Ishikawa (cell line): ENCODE results near the gene CHD5.

Source experiments
- CEBPB ChIP-seq: IDR thresholded peaks from 2 replicates; pipeline ENCODE4 v1.6.1; 2012
- CREB1 ChIP-seq: IDR thresholded peaks from 2 replicates; pipeline ENCODE4 v1.6.1; 2012; ENCODE audit warnings: low read depth
- EGR1 ChIP-seq: IDR thresholded peaks from 2 replicates; pipeline ENCODE4 v1.6.1; 2012
- EP300 ChIP-seq: IDR thresholded peaks from 2 replicates; pipeline ENCODE4 v1.6.1; 2012; ENCODE audit warnings: borderline replicate concordance
- FOXM1 ChIP-seq: IDR thresholded peaks from 2 replicates; pipeline ENCODE4 v1.6.1; 2012; ENCODE audit warnings: low read depth, borderline replicate concordance
- MAX ChIP-seq: IDR thresholded peaks from 2 replicates; pipeline ENCODE4 v1.6.1; 2012
- NFIC ChIP-seq: IDR thresholded peaks from 2 replicates; pipeline ENCODE4 v1.6.1; 2012
- RAD21 ChIP-seq: IDR thresholded peaks from 2 replicates; pipeline ENCODE4 v1.6.1; 2012; ENCODE audit warnings: low read depth
- REST ChIP-seq: IDR thresholded peaks from 2 replicates; pipeline ENCODE4 v1.6.1; 2012; ENCODE audit warnings: low read depth, mild to moderate bottlenecking
- TAF1 ChIP-seq: IDR thresholded peaks from 2 replicates; pipeline ENCODE4 v1.6.1; 2012; ENCODE audit warnings: low read depth, mild to moderate bottlenecking
- TCF12 ChIP-seq: IDR thresholded peaks from 2 replicates; pipeline ENCODE4 v1.6.1; 2012; ENCODE audit warnings: low read depth
- TEAD4 ChIP-seq: IDR thresholded peaks from 2 replicates; pipeline ENCODE4 v1.6.1; 2012
- USF1 ChIP-seq: IDR thresholded peaks from 2 replicates; pipeline ENCODE4 v1.6.1; 2012
- YY1 ChIP-seq: IDR thresholded peaks from 2 replicates; pipeline ENCODE4 v1.6.1; 2012; ENCODE audit warnings: low read depth
- ZBTB7A ChIP-seq: IDR thresholded peaks from 2 replicates; pipeline ENCODE4 v1.6.1; 2012; ENCODE audit warnings: low read depth

The CHD5 gene

GRCh38 chr1:6097117-6097595, 83.0 kb downstream of the CHD5 start:
- TF ChIP-seq EGR1 (no peak), REST (no peak), CREB1 (no peak), TCF12 (no peak), TEAD4 (no peak), TAF1 (no peak), EP300 (no peak), USF1 (no peak), FOXM1 (no peak)

GRCh38 chr1:6096243-6097116, 83.6 kb downstream of the CHD5 start:
- no peak for TF ChIP-seq USF1
- TF ChIP-seq TEAD4: no peak
- TF ChIP-seq MAX: no peak
- TF ChIP-seq NFIC: no peak

- TF ChIP-seq ZBTB7A (no peak), CEBPB (no peak), TEAD4 (no peak), EP300 (no peak), EGR1 (no peak), REST (no peak), USF1 (no peak), TAF1 (no peak), RAD21 (no peak), TCF12 (no peak), MAX (no peak), NFIC (no peak)
Measured at GRCh38 chr1:6095511-6096242, 84.4 kb downstream of the CHD5 start.

GRCh38 chr1:6094801-6095505, 85.2 kb downstream of the CHD5 start:
- TF ChIP-seq USF1 (no peak), FOXM1 (no peak), TAF1 (no peak), RAD21 (no peak), TCF12 (no peak), ZBTB7A (no peak), TEAD4 (no peak), REST (no peak), EP300 (no peak), MAX (no peak), CREB1 (no peak), EGR1 (no peak), CEBPB (no peak), YY1 (no peak), NFIC (no peak)
